ENCODE data around the gene MCRIP1.
A peak's percentile ranks its signal among the peaks of the same experiment; 100 is the strongest.

MCRIP1 gene

DNA sequence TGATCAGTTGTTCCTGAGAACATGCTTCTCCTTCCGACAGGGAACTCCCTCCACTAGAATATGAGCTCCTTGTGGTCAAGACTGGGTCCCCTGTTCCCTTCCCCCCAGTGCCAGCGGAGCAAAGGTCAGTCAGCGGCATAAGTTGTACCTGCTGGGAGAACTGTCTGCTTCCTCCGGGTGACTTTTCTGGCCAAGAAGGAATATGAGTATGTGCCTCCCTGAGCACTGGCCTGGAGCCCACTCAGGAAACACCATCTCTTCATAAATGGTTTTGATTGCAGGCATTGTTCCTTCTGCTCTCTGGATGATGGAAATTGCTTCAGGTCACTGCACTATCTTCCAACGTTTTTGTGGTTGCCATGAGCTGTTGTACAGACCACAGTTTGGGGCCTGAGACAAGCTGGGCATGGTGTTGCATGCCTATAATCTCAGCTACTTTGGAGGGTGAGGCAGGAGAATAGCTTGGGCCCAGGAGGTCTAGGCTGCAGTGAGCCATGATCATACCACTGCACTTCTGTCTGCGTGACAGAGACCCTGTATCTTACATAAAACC, 30.1 kb upstream of the MCRIP1 start:
- no peak overlapping the region for H3K9ac ChIP-seq (ENCODE audit: low read length)
- no peaks in the 10 kb centered on the region for H3K9me2 ChIP-seq (replicated peaks; ENCODE audit: insufficient read depth, low read length)
- peaks cover 28% of the 10 kb centered on the region for H3F3A ChIP-seq (ENCODE audit: insufficient read depth)
- H3K4me2 ChIP-seq (ENCODE audit: low read depth, low read length, poor library complexity, severe bottlenecking) = no peak overlapping the region
- no peak overlapping the region for H2AFZ ChIP-seq (ENCODE audit: low read depth, low read length, severe bottlenecking)
- TF ChIP-seq EZH2phosphoT487 (conservative IDR thresholded peaks at IDR 0.05; ENCODE audit: low read length) = no peak
- H3K79me2 ChIP-seq (ENCODE audit: insufficient read depth, low read length) = peaks cover 45% of the 10 kb centered on the region
- H4K20me1 ChIP-seq (ENCODE audit: low read depth, low read length) = no peaks in the 10 kb centered on the region
- no peak overlapping the region for H3K27ac ChIP-seq (ENCODE audit: low read depth, low read length)
- no peaks in the 10 kb centered on the region for H3K9me3 ChIP-seq (ENCODE audit: insufficient read depth, low read length)
- H3K36me3 ChIP-seq (ENCODE audit: low read length) = no peaks in the 10 kb centered on the region; the same call in 1 of the 2 replicates
- H3K27me3 ChIP-seq (ENCODE audit: low read length) = no peaks in the 10 kb centered on the region
- H3K4me3 ChIP-seq (ENCODE audit: insufficient read depth, low read length, poor library complexity, severe bottlenecking) = no peak overlapping the region

DNA sequence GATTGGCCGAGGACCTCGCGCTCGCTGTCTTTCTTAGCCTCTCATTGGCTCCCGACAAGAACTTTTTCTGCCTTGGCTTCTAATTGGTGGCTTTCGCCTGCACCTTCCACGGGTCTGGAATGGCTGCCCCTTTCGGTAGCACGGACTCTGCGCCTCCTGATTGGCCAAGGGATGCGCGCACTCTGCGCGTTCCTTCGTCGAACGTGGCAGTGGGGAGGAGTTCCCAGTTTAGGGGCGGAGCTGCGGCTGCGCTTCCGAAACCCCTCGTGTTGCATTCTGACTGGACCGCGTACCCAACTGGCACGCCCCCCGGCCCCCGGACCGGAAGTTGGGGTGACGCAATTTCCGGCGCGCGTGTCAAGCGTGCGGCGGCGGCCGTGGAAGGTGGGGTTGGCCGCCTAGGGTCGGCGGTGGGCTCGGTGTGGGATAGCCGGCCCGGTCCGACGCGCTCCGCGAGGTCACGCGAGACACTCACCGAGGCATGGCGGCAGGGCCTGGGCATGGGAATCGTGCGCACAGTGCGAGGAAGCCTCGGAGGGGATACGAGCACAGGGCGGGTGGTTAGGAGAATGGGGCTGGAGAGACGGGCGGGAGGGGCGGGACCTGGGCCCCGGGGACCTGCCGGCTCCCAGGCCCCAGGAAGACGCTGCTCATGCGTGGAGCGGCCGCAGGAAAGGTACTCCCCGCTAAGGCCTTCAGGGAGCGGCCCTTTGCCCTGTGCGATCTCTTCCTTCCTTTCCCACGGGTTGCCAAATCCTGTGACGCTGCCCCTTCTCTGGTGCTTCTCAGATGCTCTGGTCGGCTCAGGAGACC, 27.9 kb upstream of the MCRIP1 start:
- no peaks in the 10 kb centered on the region for H3K27me3 ChIP-seq (ENCODE audit: low read length)
- no peaks in the 10 kb centered on the region for H3K9me3 ChIP-seq (ENCODE audit: insufficient read depth, low read length)
- TF ChIP-seq EZH2phosphoT487 (conservative IDR thresholded peaks at IDR 0.05; ENCODE audit: low read length) = no peak
- no peak overlapping the region for H2AFZ ChIP-seq (ENCODE audit: low read depth, low read length, severe bottlenecking)
- peaks cover 5% of the 10 kb centered on the region for H3K36me3 ChIP-seq (ENCODE audit: low read length)
- H3K9ac ChIP-seq (ENCODE audit: low read length) = peak overlapping the region; percentile 92
- H3K27ac ChIP-seq (ENCODE audit: low read depth, low read length) = peak overlapping the region; percentile 38
- H3K9me2 ChIP-seq (replicated peaks; ENCODE audit: insufficient read depth, low read length) = no peaks in the 10 kb centered on the region
- peaks cover 8% of the 10 kb centered on the region; the same call in 1 of the 2 replicates for H3F3A ChIP-seq (ENCODE audit: insufficient read depth)
- H3K4me2 ChIP-seq (ENCODE audit: low read depth, low read length, poor library complexity, severe bottlenecking) = peak overlapping the region; percentile 85
- peaks cover 59% of the 10 kb centered on the region for H3K79me2 ChIP-seq (ENCODE audit: insufficient read depth, low read length)
- 0 out of 2 replicates have a peak, but pooled peaks cover 3% of the 10 kb centered on the region for H4K20me1 ChIP-seq (ENCODE audit: low read depth, low read length)
- H3K4me3 ChIP-seq (ENCODE audit: insufficient read depth, low read length, poor library complexity, severe bottlenecking) = peak overlapping the region; percentile 79

DNA sequence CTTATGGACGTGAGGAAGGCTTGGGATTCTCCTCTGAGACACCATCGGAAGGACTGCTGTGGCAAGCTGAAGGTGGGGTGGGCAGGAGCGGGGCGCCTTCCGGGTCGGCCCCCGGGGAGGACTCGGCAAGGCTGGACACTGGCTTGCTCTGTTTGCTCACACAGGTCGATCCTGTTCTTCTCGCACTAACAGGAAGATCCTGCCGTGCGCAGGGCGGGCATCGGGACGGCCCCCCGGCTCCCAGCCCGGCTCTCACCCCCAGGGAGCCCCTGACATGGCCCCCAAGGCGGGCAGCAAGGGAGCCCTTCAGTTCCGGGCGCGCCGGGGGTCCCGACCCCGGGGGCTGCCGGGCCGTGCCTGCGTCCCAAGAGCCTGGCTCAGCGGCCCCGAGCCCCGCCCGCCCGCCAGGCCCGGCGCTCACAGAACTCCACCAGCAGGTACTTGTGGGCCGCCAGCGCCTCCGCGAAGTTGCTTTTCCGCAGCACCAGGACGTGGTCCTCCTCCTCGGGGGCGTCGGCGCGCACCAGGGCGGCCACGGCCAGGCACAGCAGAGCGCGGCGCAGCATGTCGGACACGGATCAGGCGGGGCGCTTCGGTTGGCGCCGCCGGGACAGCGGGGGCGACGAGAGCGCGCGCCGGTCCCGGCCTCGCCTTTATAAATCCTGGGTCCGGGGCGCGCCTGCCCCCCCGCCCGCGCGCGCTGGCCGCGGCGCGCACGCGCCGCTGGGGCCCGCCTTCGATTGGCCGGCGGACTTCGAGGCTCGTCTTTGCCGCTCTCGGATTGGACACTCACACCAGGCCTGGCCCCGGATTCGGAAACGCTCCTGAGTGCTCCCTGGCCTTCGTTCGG, 27.0 kb upstream of the MCRIP1 start, which contains the start of gene P4HB:
Gene P4HB (minus strand): TSS at position 630 of the 850 bp plus-strand sequence. CDS start 64 bp downstream, at position 566.
- Histone ChIP-seq H3K36me3 (ENCODE audit: low read length) (peaks cover 5% of the 10 kb centered on the region), H3K27ac (ENCODE audit: low read depth, low read length) (peak within 1 kb of the TSS; percentile 54), H3K9me3 (ENCODE audit: insufficient read depth, low read length) (no peaks in the 10 kb centered on the region), H3K9me2 (replicated peaks; ENCODE audit: insufficient read depth, low read length) (no peaks in the 10 kb centered on the region), H3F3A (ENCODE audit: insufficient read depth) (peaks cover 4% of the 10 kb centered on the region; the same call in 1 of the 2 replicates), H3K9ac (ENCODE audit: low read length) (peak within 1 kb of the TSS; percentile 92), H3K79me2 (ENCODE audit: insufficient read depth, low read length) (peaks cover 59% of the 10 kb centered on the region), H3K4me3 (ENCODE audit: insufficient read depth, low read length, poor library complexity, severe bottlenecking) (peak within 1 kb of the TSS; percentile 87), H3K4me2 (ENCODE audit: low read depth, low read length, poor library complexity, severe bottlenecking) (peak within 1 kb of the TSS; percentile 85), H2AFZ (ENCODE audit: low read depth, low read length, severe bottlenecking) (no peak within 1 kb of the TSS), H4K20me1 (ENCODE audit: low read depth, low read length) (0 out of 2 replicates have a peak, but pooled peaks cover 3% of the 10 kb centered on the region), H3K27me3 (ENCODE audit: low read length) (no peaks in the 10 kb centered on the region)
- TF ChIP-seq, protein P1, sequence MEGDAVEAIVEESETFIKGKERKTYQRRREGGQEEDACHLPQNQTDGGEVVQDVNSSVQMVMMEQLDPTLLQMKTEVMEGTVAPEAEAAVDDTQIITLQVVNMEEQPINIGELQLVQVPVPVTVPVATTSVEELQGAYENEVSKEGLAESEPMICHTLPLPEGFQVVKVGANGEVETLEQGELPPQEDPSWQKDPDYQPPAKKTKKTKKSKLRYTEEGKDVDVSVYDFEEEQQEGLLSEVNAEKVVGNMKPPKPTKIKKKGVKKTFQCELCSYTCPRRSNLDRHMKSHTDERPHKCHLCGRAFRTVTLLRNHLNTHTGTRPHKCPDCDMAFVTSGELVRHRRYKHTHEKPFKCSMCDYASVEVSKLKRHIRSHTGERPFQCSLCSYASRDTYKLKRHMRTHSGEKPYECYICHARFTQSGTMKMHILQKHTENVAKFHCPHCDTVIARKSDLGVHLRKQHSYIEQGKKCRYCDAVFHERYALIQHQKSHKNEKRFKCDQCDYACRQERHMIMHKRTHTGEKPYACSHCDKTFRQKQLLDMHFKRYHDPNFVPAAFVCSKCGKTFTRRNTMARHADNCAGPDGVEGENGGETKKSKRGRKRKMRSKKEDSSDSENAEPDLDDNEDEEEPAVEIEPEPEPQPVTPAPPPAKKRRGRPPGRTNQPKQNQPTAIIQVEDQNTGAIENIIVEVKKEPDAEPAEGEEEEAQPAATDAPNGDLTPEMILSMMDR (IDR thresholded peaks at IDR 0.05; ENCODE audit: insufficient read depth, low read length, poor library complexity, severe bottlenecking) = no peak
- TF ChIP-seq EZH2phosphoT487 (conservative IDR thresholded peaks at IDR 0.05; ENCODE audit: low read length) = no peak

All from SU-DHL-6 (cell line).